PC-9 (cell line): ENCODE data around the gene RAD18. TPM values are rescaled to one million over a fixed set of nuclear protein-coding genes. Genes with fewer than 3 reads are reported as not detected.

ENCODE experiments used
- BruUV-seq: library from RNA; stranded (reverse); fragments of 400-500 nt; replicated peaks from 2 replicates; lab custom pipeline; 2021; lab: Mats Ljungman, UMichigan
- CTCF ChIA-PET: fragments of 300-600 bp; sonication (Branson Sonifier 250); formaldehyde crosslinking; loops from one replicate; lab custom pipeline; 2022; ENCODE audit warnings: antibody characterized with exemption; lab: Charles Lee
- POLR2A ChIA-PET: fragments of 300-600 bp; sonication (Branson Sonifier 250); formaldehyde crosslinking; loops from one replicate; lab custom pipeline; 2022; ENCODE audit warnings: antibody characterized with exemption; ENCODE audit not compliant: unreplicated experiment; lab: Charles Lee
- DNase-seq, 2 experiments: peaks; one replicate each; pipeline versions ENCODE4 v3.0.0 to v3.0.0-alpha.2; 2015 to 2022; ENCODE audit warnings: mixed read lengths in 1 of 2
- H2AFZ ChIP-seq: fragments of 200-600 bp; sonication (generic); 2 replicates; pipeline ENCODE4 v1.8.1; 2017; ENCODE audit warnings: antibody characterized with exemption
- H3F3A ChIP-seq: fragments of 200-600 bp; sonication (generic); 2 replicates; pipeline ENCODE4 v1.8.1; 2017; ENCODE audit warnings: antibody characterized with exemption, mild to moderate bottlenecking, low read depth; ENCODE audit not compliant: insufficient read depth
- H3K27ac ChIP-seq: fragments of 200-600 bp; sonication (generic); 2 replicates; pipeline ENCODE4 v1.6.1; 2016; ENCODE audit warnings: mixed run types
- H3K27me3 ChIP-seq: fragments of 200-600 bp; sonication (generic); 2 replicates; pipeline ENCODE4 v1.6.1; 2016; ENCODE audit warnings: low read depth, mixed run types; ENCODE audit not compliant: insufficient read depth
- H3K36me3 ChIP-seq: fragments of 200-600 bp; sonication (generic); 2 replicates; pipeline ENCODE4 v1.6.1; 2016; ENCODE audit warnings: low read depth, mixed run types
- H3K4me1 ChIP-seq: fragments of 200-600 bp; sonication (generic); replicated peaks from 2 replicates; pipeline ENCODE4 v1.6.1; 2016; ENCODE audit warnings: mixed run types; ENCODE audit not compliant: insufficient read depth
- H3K4me2 ChIP-seq: fragments of 200-600 bp; sonication (generic); 2 replicates; pipeline ENCODE4 v1.6.1; 2017; ENCODE audit warnings: mixed run types
- H3K4me3 ChIP-seq: fragments of 200-600 bp; sonication (generic); 2 replicates; pipeline ENCODE4 v1.6.1; 2016; ENCODE audit warnings: mixed run types
- H3K79me2 ChIP-seq: fragments of 200-600 bp; sonication (generic); 2 replicates; pipeline ENCODE4 v1.6.1; 2017; ENCODE audit warnings: low read depth, mixed run types
- H3K9me2 ChIP-seq: fragments of 200-600 bp; sonication (generic); 2 replicates; pipeline ENCODE4 v1.8.1; 2017; ENCODE audit warnings: mild to moderate bottlenecking; ENCODE audit not compliant: insufficient read depth
- H3K9me3 ChIP-seq: fragments of 200-600 bp; sonication (generic); 2 replicates; pipeline ENCODE4 v1.8.1; 2016; ENCODE audit warnings: low read depth; ENCODE audit not compliant: insufficient read depth
- H4K20me1 ChIP-seq: fragments of 200-600 bp; sonication (generic); 2 replicates; pipeline ENCODE4 v1.8.1; 2017; ENCODE audit not compliant: insufficient read depth
- EZH2 ChIP-seq: fragments of 200-600 bp; sonication (generic); IDR thresholded peaks from 2 replicates; pipeline ENCODE4 v1.8.0; 2017; ENCODE audit warnings: antibody characterized with exemption, low read depth
- intact Hi-C: fragments of 100-400 bp; cut with micrococcal nuclease; formaldehyde crosslinking; loops from one replicate; pipeline ENCODE4 v1.10.0; 2022; ENCODE audit not compliant: unreplicated experiment
- total RNA-seq: library from RNA; stranded (reverse); gene quantifications from 2 replicates; pipeline ENCODE4 v1.2.3, GENCODE V29; 2021
- TF ChIP-seq, protein P1 (sequence below): fragments of 200-600 bp; sonication (generic); conservative IDR thresholded peaks from 2 replicates; pipeline ENCODE4 v1.6.1; 2017; ENCODE audit warnings: mixed run types, antibody characterized with exemption, mild to moderate bottlenecking, moderate library complexity

The RAD18 gene
- total RNA-seq, 1 experiment from 2014 or later = 29.1 TPM

DNA sequence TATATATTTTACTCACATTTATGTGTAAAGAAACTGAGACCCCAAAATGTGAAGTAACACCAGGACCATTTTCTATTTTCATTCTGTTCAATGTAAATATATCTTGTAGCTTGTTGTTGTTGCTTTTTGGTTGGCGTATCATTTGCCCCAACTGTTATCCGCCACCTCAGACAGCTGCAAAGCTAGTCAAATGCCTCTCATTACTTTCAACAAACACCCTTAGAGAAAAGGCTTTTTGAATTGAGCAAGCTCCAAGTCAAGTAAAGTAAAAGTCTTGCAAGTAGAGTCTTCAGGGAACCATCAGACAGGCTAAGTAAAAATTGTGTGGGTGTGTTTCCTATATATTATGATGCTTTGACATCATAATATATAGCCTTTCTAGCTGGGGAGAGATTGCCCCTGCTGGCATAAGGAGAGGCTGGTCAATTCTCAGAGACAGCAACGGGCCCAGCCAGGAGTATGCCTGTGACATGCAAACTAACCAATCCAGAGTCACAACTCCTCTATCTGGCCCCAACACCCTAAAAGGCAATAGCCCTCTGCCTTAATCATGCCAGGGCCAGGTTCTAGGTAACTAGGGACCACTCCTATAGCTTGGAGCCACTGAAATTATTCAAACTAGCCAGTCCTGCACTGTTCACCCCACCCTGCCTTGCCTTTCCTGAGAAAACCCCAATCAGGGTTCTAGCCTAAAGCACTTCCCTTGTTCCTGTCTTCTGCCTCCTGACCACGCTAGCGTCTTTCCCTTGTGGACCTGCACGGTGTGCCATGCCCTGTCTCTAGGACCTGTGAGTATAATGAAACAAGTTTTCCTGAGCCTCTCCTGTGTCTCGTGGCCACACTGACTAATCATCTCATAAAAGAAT is 75.6 kb downstream of the RAD18 start:
- Histone ChIP-seq H3K27ac (no peak overlapping the region), H3K79me2 (no peaks in the 10 kb centered on the region), H3K4me1 (no peaks in the 10 kb centered on the region), H3K4me2 (no peak overlapping the region), H3F3A (no peaks in the 10 kb centered on the region), H4K20me1 (no peaks in the 10 kb centered on the region), H3K9me3 (no peaks in the 10 kb centered on the region), H3K4me3 (no peak overlapping the region), H3K27me3 (no peaks in the 10 kb centered on the region), H3K9me2 (no peaks in the 10 kb centered on the region), H3K36me3 (peaks cover 22% of the 10 kb centered on the region), H2AFZ (no peak overlapping the region)
- no peak for DNase-seq
- ChIA-PET CTCF (no interaction called here), POLR2A (interaction anchor here (0.6 kb wide), 1 partner anchor 565 kb away, joined by 3 read pairs; no protein-coding TSS in a partner anchor)
- TF ChIP-seq, protein P1, sequence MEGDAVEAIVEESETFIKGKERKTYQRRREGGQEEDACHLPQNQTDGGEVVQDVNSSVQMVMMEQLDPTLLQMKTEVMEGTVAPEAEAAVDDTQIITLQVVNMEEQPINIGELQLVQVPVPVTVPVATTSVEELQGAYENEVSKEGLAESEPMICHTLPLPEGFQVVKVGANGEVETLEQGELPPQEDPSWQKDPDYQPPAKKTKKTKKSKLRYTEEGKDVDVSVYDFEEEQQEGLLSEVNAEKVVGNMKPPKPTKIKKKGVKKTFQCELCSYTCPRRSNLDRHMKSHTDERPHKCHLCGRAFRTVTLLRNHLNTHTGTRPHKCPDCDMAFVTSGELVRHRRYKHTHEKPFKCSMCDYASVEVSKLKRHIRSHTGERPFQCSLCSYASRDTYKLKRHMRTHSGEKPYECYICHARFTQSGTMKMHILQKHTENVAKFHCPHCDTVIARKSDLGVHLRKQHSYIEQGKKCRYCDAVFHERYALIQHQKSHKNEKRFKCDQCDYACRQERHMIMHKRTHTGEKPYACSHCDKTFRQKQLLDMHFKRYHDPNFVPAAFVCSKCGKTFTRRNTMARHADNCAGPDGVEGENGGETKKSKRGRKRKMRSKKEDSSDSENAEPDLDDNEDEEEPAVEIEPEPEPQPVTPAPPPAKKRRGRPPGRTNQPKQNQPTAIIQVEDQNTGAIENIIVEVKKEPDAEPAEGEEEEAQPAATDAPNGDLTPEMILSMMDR = no peak
- no peak for TF ChIP-seq EZH2
- BruUV-seq = no TSS peak
- intact Hi-C loops = no loop called here

DNA sequence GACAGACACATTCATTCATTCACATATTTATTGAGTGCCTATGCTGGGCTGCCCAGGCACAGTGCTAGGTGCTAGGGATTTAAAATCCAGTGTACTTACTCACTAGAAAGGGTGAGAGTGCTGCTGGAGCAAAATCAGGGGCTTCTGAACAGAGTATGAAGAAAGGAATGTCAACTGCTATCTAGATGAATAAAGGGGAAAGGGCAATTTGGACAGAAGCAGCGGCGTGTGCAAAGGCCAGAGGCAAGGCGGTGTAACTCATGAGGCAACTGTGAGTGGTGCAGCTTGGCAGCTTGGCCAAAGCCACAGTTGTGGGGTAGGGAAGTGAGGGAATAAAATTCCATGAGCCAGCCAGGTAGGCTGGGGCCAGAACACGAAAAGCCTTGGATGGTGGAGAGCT is 76.7 kb downstream of the RAD18 start:
- Histone ChIP-seq H3K27me3 (no peaks in the 10 kb centered on the region), H2AFZ (no peak overlapping the region), H3K4me2 (no peak overlapping the region), H4K20me1 (no peaks in the 10 kb centered on the region), H3K4me1 (no peaks in the 10 kb centered on the region), H3K36me3 (peaks cover 22% of the 10 kb centered on the region), H3K9me3 (no peaks in the 10 kb centered on the region), H3K79me2 (no peaks in the 10 kb centered on the region), H3F3A (no peaks in the 10 kb centered on the region), H3K4me3 (no peak overlapping the region), H3K9me2 (no peaks in the 10 kb centered on the region), H3K27ac (no peak overlapping the region)
- POLR2A ChIA-PET = no interaction called here
- no TSS peak for BruUV-seq
- CTCF ChIA-PET = no interaction called here
- DNase-seq = no peak
- TF ChIP-seq, protein P1 = no peak
- no peak for TF ChIP-seq EZH2
- intact Hi-C loops = no loop called here

DNA sequence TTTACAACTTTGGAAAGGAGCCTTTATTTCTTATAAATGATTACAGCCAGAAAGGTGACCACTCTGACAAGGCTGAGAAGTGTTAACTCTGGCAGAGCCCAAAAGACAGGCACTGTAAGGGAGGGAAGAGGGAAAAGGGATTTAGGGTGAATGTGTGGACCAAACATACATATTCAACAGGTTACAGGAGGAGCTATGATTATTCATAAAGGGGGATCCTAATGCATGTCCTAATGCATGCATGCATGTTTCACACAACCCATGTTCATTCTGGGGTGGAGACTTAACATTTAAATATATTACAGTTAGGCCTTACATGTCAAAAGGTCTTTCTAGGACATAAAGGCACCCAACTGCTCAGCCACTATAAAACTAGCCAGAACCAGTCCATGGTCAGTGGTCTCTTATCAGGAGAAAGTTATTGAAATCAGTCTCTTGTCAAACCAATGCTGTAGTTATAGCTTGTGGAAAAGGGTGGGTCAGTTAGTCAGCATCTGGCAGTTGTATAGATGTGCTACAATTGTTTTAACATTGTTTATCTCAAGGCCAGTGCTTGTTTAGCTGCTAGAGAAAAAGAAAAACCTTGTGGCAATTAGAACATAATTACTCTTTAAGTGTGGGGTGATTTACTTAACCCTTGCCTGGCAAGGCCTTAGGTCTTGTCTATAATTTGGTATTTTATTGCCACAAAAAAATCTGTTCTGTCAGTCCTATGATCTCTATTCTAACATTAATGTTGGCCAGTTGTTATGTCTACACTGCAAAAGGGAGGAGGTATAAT is 77.5 kb downstream of the RAD18 start:
- H3K4me2 ChIP-seq = no peak overlapping the region
- intact Hi-C loops = no loop called here
- no peak overlapping the region for H2AFZ ChIP-seq
- no peaks in the 10 kb centered on the region for H4K20me1 ChIP-seq
- BruUV-seq = no TSS peak
- TF ChIP-seq EZH2 = no peak
- no peaks in the 10 kb centered on the region for H3K9me2 ChIP-seq
- no peaks in the 10 kb centered on the region for H3K79me2 ChIP-seq
- POLR2A ChIA-PET = no interaction called here
- H3K4me3 ChIP-seq = no peak overlapping the region
- H3K27me3 ChIP-seq = no peaks in the 10 kb centered on the region
- H3K4me1 ChIP-seq = no peaks in the 10 kb centered on the region
- H3K9me3 ChIP-seq = no peaks in the 10 kb centered on the region
- CTCF ChIA-PET = interaction anchor here (0.6 kb wide), 1 partner anchor 17 kb away, joined by 3 read pairs; no protein-coding TSS in a partner anchor
- no peak overlapping the region for H3K27ac ChIP-seq
- no peak for DNase-seq
- H3K36me3 ChIP-seq = peaks cover 26% of the 10 kb centered on the region
- H3F3A ChIP-seq = no peaks in the 10 kb centered on the region
